Endothelial cell of umbilical vein (primary cell): ENCODE data around the gene TNIK. TPM values are rescaled to one million over a fixed set of nuclear protein-coding genes. Genes with fewer than 3 reads are reported as not detected.
A peak's percentile ranks its signal among the peaks of the same experiment; 100 is the strongest.

ENCODE experiments used
- BruUV-seq: library from RNA; stranded (reverse); fragments of 400-500 nt; replicated peaks from 2 replicates; lab custom pipeline; 2021; lab: Mats Ljungman, UMichigan
- CTCF ChIA-PET: fragments of 300-600, 350-600 bp; sonication (Branson Sonifier 250); formaldehyde crosslinking; loops from one replicate; lab custom pipeline; 2021; ENCODE audit warnings: antibody characterized with exemption, inconsistent platforms; lab: Charles Lee
- POLR2A ChIA-PET: fragments of 300-600, 350-600 bp; sonication (Branson Sonifier 250); formaldehyde crosslinking; loops from one replicate; lab custom pipeline; 2021; ENCODE audit warnings: antibody characterized with exemption, inconsistent platforms; lab: Charles Lee
- DNase-seq: peaks from one replicate; pipeline ENCODE4 v3.0.0-alpha.2; 2011; ENCODE audit warnings: low read depth, low spot score
- FAIRE-seq: peaks from 2 replicates; lab custom pipeline; 2011; peaks lifted over from hg19 to GRCh38; lab: Jason Lieb, UNC
- H2AFZ ChIP-seq: 2 replicates; pipeline ENCODE4 v1.6.0; 2012; ENCODE audit warnings: low read depth, low read length, control low read depth, inconsistent platforms
- H3K27ac ChIP-seq: 2 replicates; pipeline ENCODE4 v1.5.1; 2011; ENCODE audit warnings: low read depth, mild to moderate bottlenecking, control low read depth, low read length, moderate library complexity; ENCODE audit not compliant: insufficient read depth
- H3K27me3 ChIP-seq, 2 experiments: 2 replicates each; pipeline versions ENCODE4 v1.6.0 to v1.6.1; 2011; ENCODE audit warnings: low read length in 2 of 2, mixed read lengths in 1 of 2; ENCODE audit not compliant: control insufficient read depth in 2 of 2, insufficient read depth in 2 of 2
- H3K36me3 ChIP-seq, 2 experiments: 2 replicates in 1 of 2; 3 replicates in 1 of 2; pipeline ENCODE4 v1.5.1; 2011; ENCODE audit warnings: low read length in 2 of 2, mild to moderate bottlenecking in 1 of 2, moderate library complexity in 1 of 2; ENCODE audit not compliant: control insufficient read depth in 2 of 2, insufficient read depth in 2 of 2; ENCODE audit errors: extremely low read depth in 1 of 2
- H3K4me1 ChIP-seq: 3 replicates; pipeline ENCODE4 v1.5.1; 2011; ENCODE audit warnings: mild to moderate bottlenecking, low read length; ENCODE audit not compliant: control insufficient read depth, insufficient read depth; ENCODE audit errors: extremely low read depth
- H3K4me2 ChIP-seq: 2 replicates; pipeline ENCODE4 v1.6.1; 2011; ENCODE audit warnings: low read length, control low read depth, mixed read lengths; ENCODE audit not compliant: insufficient read depth
- H3K4me3 ChIP-seq, 3 experiments: fragments of 200-600 bp in 1 of 3; sonication (generic), shearing (Covaris generic) in 1 of 3; replicated peaks in 1 of 3; 2 replicates each; pipeline ENCODE4 v1.5.1; 2011 to 2016; ENCODE audit warnings: control low read depth in 3 of 3, low read length in 3 of 3, mild to moderate bottlenecking in 2 of 3, inconsistent platforms in 1 of 3, low read depth in 1 of 3, moderate library complexity in 1 of 3; ENCODE audit not compliant: insufficient read depth in 1 of 3
- H3K79me2 ChIP-seq: 2 replicates; pipeline ENCODE4 v1.6.0; 2012; ENCODE audit warnings: low read length, inconsistent platforms; ENCODE audit not compliant: control insufficient read depth, insufficient read depth
- H3K9ac ChIP-seq: replicated peaks from 2 replicates; pipeline ENCODE3; 2011; ENCODE audit warnings: low read length, control low read depth; ENCODE audit not compliant: insufficient read depth; ENCODE audit errors: extremely low read depth
- H3K9me1 ChIP-seq: replicated peaks from 3 replicates; pipeline ENCODE4 v1.6.0; 2011; ENCODE audit warnings: mild to moderate bottlenecking, low read length; ENCODE audit not compliant: control insufficient read depth, insufficient read depth; ENCODE audit errors: extremely low read depth
- H3K9me3 ChIP-seq: replicated peaks from 2 replicates; pipeline ENCODE4 v1.5.1; 2012; ENCODE audit warnings: low read length, inconsistent platforms; ENCODE audit not compliant: control insufficient read depth, insufficient read depth
- H4K20me1 ChIP-seq: replicated peaks from 2 replicates; pipeline ENCODE3; 2011; ENCODE audit warnings: mild to moderate bottlenecking, low read length; ENCODE audit not compliant: control insufficient read depth, insufficient read depth; ENCODE audit errors: extremely low read depth
- EZH2 ChIP-seq: IDR thresholded peaks from 2 replicates; pipeline ENCODE4 v1.6.1; 2012; ENCODE audit warnings: borderline replicate concordance, low read depth, mild to moderate bottlenecking, moderate library complexity, low read length, inconsistent platforms; ENCODE audit not compliant: severe bottlenecking
- FOS ChIP-seq: IDR thresholded peaks from 2 replicates; pipeline ENCODE4 v1.6.1; 2011; ENCODE audit warnings: mild to moderate bottlenecking, low read length, moderate library complexity, borderline replicate concordance; ENCODE audit not compliant: insufficient read depth
- GATA2 ChIP-seq: IDR thresholded peaks from 2 replicates; pipeline ENCODE4 v1.7.0; 2011; ENCODE audit warnings: low read depth, mild to moderate bottlenecking, moderate library complexity, mixed read lengths, low read length; ENCODE audit not compliant: insufficient read length, insufficient read depth
- JUN ChIP-seq: IDR thresholded peaks from 2 replicates; pipeline ENCODE4 v1.6.1; 2011; ENCODE audit warnings: borderline replicate concordance, low read depth; ENCODE audit not compliant: insufficient read length, insufficient read depth
- MYC ChIP-seq: IDR thresholded peaks from one replicate; pipeline ENCODE4 v1.6.1; 2011; ENCODE audit warnings: mild to moderate bottlenecking, low read depth, low read length
- POLR2A ChIP-seq: IDR thresholded peaks from 2 replicates; pipeline ENCODE4 v1.6.1; 2012; ENCODE audit warnings: low read depth, mild to moderate bottlenecking, control low read depth, low read length
- dilution Hi-C: fragments of 300-500 bp; cut with MboI; formaldehyde crosslinking; loops from one replicate; pipeline ENCODE4 v1.15.0; 2019; ENCODE audit warnings: low sequenced_read_pairs; ENCODE audit not compliant: extremely low pct_ligation_motif_present
- intact Hi-C: fragments of 100-400 bp; cut with micrococcal nuclease; formaldehyde crosslinking; loops from one replicate; pipeline ENCODE4 v1.10.0; 2022
- polyA plus RNA-seq, 4 experiments: library from polyadenylated mRNA; depleted of rRNA in 3 of 4; stranded (reverse) in 3 of 4; unstranded in 1 of 4; fragments of >200 nt; gene quantifications; 2 replicates each; pipeline versions ENCODE4 v1.2.1 to v1.2.3, GENCODE V29; 2011 to 2012; ENCODE audit warnings: missing spikeins in 1 of 4
- total RNA-seq: library from RNA; stranded (reverse); gene quantifications from 2 replicates; pipeline ENCODE4 v1.2.3, GENCODE V29; 2021
- TF ChIP-seq, protein P1 (sequence below), 2 donors: IDR thresholded peaks; 1 replicate in 1 of 2; 2 replicates in 1 of 2; pipeline ENCODE4 v1.5.1; 2011; ENCODE audit warnings: low read length in 2 of 2, mild to moderate bottlenecking in 2 of 2, moderate library complexity in 2 of 2, control low read depth in 1 of 2, inconsistent platforms in 1 of 2, low read depth in 1 of 2; ENCODE audit not compliant: insufficient read depth in 1 of 2; ENCODE audit errors: extremely low read depth in 1 of 2
- TF ChIP-seq, protein P2 (sequence below): IDR thresholded peaks from 2 replicates; pipeline ENCODE4 v1.6.1; 2011; ENCODE audit not compliant: insufficient read depth, insufficient read length

Gene TNIK
- total and polyA plus RNA-seq, 2 donors (not counting 3 experiments of a cell fraction or from before 2014, with no cell fraction given), result 10.9 to 39.7 TPM

GRCh38 chr3:171311784-171312183 lies 148.4 kb downstream of the TNIK start:
- Histone ChIP-seq H3K9me1 (no peaks in the 10 kb centered on the region), H3K4me3 (no peak overlapping the region), H3K36me3 (no peaks in the 10 kb centered on the region), H3K4me2 (peak overlapping the region; percentile 54), H3K9me3 (no peaks in the 10 kb centered on the region), H4K20me1 (no peaks in the 10 kb centered on the region), H3K4me1 (peaks cover 23% of the 10 kb centered on the region), H3K27ac (no peak overlapping the region), H2AFZ (peak overlapping the region; percentile 61), H3K9ac (no peak overlapping the region), H3K27me3 (no peaks in the 10 kb centered on the region), H3K79me2 (peaks cover 12% of the 10 kb centered on the region)
- FAIRE-seq, result peak; percentile 12
- POLR2A ChIA-PET, result interaction anchor here (0.7 kb wide), 1 partner anchor 523 kb away, joined by 6 read pairs; no protein-coding TSS in a partner anchor
- TF ChIP-seq, protein P1, sequence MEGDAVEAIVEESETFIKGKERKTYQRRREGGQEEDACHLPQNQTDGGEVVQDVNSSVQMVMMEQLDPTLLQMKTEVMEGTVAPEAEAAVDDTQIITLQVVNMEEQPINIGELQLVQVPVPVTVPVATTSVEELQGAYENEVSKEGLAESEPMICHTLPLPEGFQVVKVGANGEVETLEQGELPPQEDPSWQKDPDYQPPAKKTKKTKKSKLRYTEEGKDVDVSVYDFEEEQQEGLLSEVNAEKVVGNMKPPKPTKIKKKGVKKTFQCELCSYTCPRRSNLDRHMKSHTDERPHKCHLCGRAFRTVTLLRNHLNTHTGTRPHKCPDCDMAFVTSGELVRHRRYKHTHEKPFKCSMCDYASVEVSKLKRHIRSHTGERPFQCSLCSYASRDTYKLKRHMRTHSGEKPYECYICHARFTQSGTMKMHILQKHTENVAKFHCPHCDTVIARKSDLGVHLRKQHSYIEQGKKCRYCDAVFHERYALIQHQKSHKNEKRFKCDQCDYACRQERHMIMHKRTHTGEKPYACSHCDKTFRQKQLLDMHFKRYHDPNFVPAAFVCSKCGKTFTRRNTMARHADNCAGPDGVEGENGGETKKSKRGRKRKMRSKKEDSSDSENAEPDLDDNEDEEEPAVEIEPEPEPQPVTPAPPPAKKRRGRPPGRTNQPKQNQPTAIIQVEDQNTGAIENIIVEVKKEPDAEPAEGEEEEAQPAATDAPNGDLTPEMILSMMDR (IDR thresholded peaks at IDR 0.05; ENCODE audit: extremely low read depth in 1 of 2, insufficient read depth in 1 of 2, low read depth in 1 of 2, low read length in 2 of 2), result no peak
- TF ChIP-seq MYC (no peak), POLR2A (no peak), FOS (no peak), JUN (no peak), EZH2 (no peak)
- dilution Hi-C loops (no loop called here), intact Hi-C loops (no loop called here)
- CTCF ChIA-PET, result interaction anchor here (0.6 to 5.1 kb wide), 5 partner anchors 20 to 94 kb away, joined by 3 to 33 read pairs (median 4); no protein-coding TSS in a partner anchor
- DNase-seq, result peak; percentile 68
- BruUV-seq, result no TSS peak

GRCh38 chr3:171309906-171310359 lies 150.3 kb downstream of the TNIK start:
- no peaks in the 10 kb centered on the region for H3K36me3 ChIP-seq
- POLR2A ChIA-PET, result no interaction called here
- intact Hi-C loops (no loop called here), dilution Hi-C loops (no loop called here)
- H2AFZ ChIP-seq, result no peak overlapping the region
- no peak overlapping the region for H3K4me3 ChIP-seq
- peak overlapping the region; percentile 25 for H3K4me2 ChIP-seq
- H3K27ac ChIP-seq, result peak overlapping the region; percentile 19
- peaks cover 22% of the 10 kb centered on the region for H3K79me2 ChIP-seq
- H3K9ac ChIP-seq, result no peak overlapping the region
- H3K4me1 ChIP-seq, result peaks cover 28% of the 10 kb centered on the region
- H3K9me3 ChIP-seq, result no peaks in the 10 kb centered on the region
- DNase-seq (peak; percentile 76), FAIRE-seq (peak; percentile 70)
- TF ChIP-seq, protein P2, sequence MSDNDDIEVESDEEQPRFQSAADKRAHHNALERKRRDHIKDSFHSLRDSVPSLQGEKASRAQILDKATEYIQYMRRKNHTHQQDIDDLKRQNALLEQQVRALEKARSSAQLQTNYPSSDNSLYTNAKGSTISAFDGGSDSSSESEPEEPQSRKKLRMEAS, result no peak
- TF ChIP-seq EZH2, result no peak
- peak; percentile 72 for TF ChIP-seq FOS
- TF ChIP-seq GATA2, result peak; percentile 9
- H3K9me1 ChIP-seq, result no peaks in the 10 kb centered on the region
- BruUV-seq, result no TSS peak
- no peaks in the 10 kb centered on the region for H3K27me3 ChIP-seq
- CTCF ChIA-PET, result interaction anchor here (0.6 to 5.1 kb wide), 6 partner anchors 18 to 257 kb away, joined by 3 to 33 read pairs (median 4); no protein-coding TSS in a partner anchor
- H4K20me1 ChIP-seq, result no peaks in the 10 kb centered on the region
